Transverse colon (tissue), 4 donors: Measurements from ENCODE around the gene DENND1A.

Experiments used
- POLR2AphosphoS5 ChIP-seq, 3 donors: sonication (generic); formaldehyde crosslinking; IDR thresholded peaks; one replicate each; pipeline ENCODE4 v1.6.1; 2016; ENCODE audit warnings: antibody characterized with exemption in 3 of 3
- TF ChIP-seq, protein P1 (sequence below), 5 experiments: fragments of 200-600 bp in 3 of 5; fragments of 450-650 bp in 2 of 5; sonication (generic) in 3 of 5; IDR thresholded peaks; 1 replicate in 2 of 5; 2 replicates in 3 of 5; pipeline ENCODE4 v1.5.1; 2016 to 2017; ENCODE audit warnings: antibody characterized with exemption in 5 of 5, inconsistent platforms in 3 of 5, mild to moderate bottlenecking in 2 of 5, moderate library complexity in 1 of 5

DNA sequence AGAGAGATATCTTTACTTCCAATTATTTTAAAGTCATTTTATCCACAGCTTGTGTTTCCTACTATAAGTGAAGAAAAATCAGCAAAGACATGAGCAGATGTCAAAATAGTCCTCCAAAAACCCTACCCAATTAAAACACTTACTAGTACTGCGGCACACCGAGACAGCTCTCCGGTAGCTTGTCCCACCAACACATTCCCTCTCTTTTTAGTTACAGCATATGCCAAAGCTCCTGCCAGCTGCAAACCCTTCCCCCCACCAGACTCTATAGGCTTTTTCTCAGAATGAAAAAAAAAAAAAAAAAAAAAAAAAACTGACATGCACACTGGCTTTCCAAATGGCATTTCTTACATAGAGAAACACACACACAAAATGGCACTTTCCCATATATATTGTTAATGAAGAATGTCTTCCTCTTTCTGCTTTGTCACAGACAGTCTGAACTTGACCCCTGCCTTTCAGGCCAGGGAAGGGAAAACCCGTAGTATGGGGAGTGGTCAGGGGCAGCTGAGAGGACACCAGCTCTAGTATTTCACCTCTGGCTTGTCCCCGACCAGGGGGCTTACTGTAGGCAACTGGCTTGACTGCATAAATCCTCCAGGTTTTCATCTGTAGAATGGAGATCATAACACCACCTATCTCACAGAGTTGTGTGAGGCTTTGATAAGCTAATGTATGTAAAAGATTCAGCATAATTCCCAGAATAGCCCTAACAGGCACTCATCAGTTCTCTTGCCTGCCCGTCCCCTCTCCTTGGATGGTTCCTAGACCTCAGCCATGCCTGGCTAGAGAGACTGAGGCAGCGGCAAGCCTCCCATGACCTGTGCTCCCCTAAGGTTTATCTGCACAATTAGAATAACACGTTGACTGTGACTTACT is 340.3 kb downstream of the DENND1A start:
- no peak for TF ChIP-seq POLR2AphosphoS5 (IDR thresholded peaks at IDR 0.05)
- TF ChIP-seq, protein P1, sequence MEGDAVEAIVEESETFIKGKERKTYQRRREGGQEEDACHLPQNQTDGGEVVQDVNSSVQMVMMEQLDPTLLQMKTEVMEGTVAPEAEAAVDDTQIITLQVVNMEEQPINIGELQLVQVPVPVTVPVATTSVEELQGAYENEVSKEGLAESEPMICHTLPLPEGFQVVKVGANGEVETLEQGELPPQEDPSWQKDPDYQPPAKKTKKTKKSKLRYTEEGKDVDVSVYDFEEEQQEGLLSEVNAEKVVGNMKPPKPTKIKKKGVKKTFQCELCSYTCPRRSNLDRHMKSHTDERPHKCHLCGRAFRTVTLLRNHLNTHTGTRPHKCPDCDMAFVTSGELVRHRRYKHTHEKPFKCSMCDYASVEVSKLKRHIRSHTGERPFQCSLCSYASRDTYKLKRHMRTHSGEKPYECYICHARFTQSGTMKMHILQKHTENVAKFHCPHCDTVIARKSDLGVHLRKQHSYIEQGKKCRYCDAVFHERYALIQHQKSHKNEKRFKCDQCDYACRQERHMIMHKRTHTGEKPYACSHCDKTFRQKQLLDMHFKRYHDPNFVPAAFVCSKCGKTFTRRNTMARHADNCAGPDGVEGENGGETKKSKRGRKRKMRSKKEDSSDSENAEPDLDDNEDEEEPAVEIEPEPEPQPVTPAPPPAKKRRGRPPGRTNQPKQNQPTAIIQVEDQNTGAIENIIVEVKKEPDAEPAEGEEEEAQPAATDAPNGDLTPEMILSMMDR (IDR thresholded peaks at IDR 0.05): no peak
